HG03558 (cell line): ENCODE measurements around the gene PPOX.
A peak's percentile ranks its signal among the peaks of the same experiment; 100 is the strongest.

Experiments used
- ATAC-seq: cut with Tn5 transposase; IDR thresholded peaks from one replicate; pipeline ENCODE4 v1.9.1; 2021; ENCODE audit warnings: moderate number of reproducible peaks; ENCODE audit not compliant: unreplicated experiment; ENCODE audit errors: extremely low read depth

The PPOX gene

DNA sequence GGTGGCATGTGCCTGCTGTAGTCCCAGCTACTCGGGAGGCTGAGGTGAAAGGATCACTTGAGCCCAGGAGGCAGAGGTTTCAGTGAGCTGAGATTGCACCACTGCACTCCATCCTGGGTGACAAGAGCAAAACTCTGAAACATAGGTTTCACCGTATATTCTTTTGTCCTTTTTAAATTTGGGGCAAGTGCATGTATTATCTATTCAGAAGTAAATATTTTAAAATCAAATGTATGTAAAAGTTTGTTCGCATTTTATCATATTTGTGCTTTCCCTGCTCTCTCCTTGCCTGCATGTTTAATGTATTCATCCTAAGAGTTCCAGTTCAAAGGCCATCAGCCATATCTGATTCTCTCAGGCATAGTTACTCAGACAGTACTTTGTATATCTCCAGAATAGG, 20.4 kb upstream of the PPOX start:
- no peak for ATAC-seq

DNA sequence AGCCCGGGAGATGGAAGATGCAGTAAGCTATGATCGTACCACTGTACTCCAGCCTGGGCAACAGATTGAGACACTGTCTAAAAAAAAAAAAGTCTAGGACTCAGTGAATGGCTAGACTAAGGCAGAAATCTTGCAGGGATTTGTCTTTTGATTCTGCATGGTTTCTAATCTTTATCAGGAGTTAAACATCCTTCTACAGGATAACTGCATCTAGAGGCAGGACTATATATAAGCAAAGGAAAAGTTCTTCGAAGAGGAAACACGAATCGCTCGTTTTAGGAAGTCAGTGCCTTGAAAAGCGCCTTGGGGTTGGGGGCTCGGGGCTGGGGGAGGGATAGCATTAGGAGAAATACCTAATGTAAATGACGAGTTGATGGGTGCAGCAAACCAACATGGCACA, 13.1 kb upstream of the PPOX start:
- no peak for ATAC-seq

DNA sequence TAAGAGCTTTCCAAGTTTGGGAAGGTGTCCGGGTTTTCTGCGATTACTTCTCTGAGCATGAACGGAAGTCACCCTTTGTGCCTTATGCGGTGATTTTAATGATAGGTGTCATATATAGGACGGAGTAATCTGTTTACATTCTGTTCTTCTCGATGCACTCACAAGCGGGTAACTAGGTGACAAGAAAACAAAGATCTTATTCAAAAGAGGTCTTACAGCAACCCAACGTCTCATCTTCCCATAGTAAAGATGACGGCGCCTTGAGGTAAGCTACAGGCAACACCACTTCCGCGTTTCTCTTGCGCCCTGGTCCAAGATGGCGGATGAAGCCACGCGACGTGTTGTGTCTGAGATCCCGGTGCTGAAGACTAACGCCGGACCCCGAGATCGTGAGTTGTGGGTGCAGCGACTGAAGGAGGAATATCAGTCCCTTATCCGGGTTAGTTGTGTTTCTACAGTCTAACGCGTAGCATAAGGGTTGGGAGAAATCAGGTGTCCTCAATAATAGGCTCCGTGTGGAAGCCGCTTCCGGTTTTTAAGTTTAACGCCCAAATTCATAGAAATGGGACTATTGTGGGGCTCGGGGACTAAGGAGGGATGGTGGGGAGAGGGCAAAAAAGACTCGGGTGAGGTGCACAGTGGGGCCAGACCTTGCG, 12.4 kb upstream of the PPOX start, which contains the start of gene UFC1:
Gene UFC1 (plus strand): TSS at position 297 of the 656 bp plus-strand sequence. CDS start 20 bp downstream, at position 317.
- ATAC-seq = peak; percentile 77

DNA sequence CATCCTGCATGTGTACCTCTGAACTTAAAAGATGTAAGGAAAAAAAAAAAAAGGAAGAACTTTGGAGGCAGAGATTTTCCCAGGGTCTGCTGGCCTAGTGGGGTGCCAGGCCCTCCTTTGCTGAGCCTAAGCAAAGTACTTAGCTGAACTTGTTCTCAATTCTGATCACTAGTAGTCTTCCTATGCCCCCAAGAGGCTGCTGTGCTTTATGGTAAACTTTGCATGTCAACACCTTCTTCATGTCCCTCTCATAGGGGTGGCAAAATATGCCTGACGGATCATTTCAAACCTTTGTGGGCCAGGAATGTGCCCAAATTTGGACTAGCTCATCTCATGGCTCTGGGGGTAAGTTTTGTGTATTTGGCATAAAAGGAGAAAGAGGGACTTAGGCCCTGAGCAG, 8.4 kb upstream of the PPOX start:
- no peak for ATAC-seq

DNA sequence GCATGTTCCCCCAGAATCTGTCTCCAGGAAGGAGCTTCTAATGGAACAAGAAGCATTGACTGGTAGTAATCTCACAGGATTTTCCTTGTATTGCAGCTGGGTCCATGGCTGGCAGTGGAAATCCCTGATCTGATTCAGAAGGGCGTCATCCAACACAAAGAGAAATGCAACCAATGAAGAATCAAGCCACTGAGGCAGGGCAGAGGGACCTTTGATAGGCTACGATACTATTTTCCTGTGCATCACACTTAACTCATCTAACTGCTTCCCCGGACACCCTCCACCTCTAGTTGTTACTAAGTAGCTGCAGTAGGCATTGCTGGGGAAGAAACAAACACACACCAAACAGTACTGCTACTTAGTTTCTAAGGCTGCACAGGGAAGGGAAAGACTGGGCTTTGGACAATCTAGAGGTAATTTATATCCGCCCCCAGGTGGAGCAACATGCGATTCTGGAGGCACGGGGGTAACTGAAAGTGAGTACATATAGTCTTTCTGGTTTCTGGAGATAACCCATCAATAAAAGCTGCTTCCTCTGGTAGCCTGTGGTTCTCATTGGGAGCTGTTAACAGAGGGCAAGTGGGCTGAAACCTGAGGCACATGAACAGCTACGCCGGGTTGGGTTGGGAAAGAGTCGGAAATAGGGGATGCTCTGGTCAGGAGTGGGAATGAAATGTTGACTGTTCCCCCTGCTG, 7.8 kb upstream of the PPOX start:
- ATAC-seq = no peak

DNA sequence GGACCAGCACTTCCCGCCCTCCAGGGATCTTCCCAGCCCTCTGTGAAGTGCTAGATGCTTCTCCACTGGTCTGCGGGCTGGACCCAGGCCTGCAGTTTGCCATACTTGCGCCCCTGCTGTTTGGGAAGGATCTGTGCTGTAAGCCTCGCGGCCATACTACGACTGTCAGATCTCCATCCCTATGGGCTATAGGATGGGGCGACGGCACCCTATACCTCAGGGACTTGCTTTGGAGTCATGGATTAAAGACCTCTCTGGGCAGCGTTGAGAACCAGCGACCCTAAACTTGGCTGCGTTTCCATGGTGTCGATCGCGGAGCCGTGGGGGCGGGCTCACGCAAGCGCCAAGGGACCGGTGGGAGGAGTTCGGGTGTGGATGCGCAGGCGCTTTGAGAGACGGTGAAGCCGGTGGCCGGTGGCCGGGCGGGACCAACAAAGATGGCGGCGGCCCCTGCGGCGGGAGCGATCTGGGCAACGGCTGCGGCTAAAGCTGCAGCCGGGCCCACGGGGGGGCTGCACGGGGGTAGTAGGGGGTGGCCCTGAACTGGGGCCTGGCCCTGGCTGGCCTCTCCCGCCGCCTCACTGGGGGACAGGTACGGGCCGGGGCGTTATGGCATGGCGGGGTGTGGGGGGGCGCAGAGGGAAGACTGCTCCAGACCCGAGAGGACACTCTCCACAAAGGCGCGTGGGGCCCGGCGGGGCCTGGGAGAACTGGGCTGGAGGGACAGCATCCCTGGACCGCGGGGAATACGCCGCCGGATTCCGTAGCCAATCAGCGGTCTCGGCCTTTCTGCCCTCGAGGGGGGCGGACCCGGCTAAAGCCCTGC, 6.9 kb upstream of the PPOX start, which contains the start of gene USP21:
Gene USP21 (plus strand): TSS at position 414 of the 826 bp plus-strand sequence. CDS start 1,141 bp downstream, outside the sequence.
- peak; percentile 51 for ATAC-seq

DNA sequence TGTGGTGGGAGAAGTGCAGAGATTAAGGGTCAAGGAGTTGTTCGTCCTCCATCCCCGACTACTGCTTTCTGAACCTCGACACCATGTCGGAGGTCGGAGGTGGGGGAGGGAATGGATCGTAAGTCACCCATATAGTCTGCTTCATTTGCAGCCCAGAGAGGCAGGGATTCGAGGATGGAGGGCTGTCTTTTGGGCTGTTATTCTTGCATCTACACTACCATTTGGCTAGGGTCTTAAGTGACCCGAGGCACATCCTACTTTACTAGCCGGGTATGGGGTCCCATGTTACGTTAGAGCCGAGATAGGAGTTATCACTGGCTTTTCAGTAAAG, 6.3 kb upstream of the PPOX start:
- no peak for ATAC-seq

DNA sequence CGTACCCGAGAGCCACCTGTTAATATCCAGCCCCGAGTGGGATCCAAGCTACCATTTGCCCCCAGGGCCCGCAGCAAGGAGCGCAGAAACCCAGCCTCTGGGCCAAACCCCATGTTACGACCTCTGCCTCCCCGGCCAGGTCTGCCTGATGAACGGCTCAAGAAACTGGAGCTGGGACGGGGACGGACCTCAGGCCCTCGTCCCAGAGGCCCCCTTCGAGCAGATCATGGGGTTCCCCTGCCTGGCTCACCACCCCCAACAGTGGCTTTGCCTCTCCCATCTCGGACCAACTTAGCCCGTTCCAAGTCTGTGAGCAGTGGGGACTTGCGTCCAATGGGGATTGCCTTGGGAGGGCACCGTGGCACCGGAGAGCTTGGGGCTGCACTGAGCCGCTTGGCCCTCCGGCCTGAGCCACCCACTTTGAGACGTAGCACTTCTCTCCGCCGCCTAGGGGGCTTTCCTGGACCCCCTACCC, 5.5 kb upstream of the PPOX start:
- ATAC-seq = no peak

DNA sequence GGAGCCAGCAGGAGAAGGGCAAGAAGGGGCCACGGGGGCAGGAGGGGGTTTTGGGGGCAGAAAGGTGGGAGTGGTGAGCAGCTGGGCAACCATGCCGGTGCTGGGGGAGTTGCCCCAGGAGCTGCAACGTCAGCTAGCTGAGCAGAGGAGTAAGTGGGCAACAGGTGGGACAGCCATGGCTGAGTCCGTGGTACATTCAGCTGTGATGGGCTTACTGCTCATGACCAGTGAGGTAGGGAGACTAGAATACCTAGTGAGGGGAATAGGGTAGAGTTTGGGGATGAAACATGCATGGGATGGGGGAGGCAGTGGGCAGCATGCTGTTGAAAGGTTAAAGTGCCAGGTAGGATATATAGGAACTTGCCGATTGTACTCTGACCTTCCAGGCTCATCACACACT, 4.6 kb upstream of the PPOX start:
- ATAC-seq = no peak

DNA sequence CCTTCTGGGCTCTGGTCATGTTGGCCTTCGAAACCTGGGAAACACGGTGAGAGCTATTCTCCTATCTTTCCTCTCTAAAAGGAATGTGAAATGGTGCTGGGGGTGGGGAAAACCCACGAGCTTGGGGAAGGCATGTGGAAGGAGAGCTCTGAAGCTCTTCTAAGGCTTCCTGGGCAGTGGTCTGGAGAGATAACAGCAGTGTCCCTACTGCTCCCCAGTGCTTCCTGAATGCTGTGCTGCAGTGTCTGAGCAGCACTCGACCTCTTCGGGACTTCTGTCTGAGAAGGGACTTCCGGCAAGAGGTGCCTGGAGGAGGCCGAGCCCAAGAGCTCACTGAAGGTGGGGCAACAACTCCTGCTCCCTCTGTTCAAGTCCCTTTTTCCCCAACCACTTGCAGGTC, 4.2 kb upstream of the PPOX start:
- no peak for ATAC-seq

DNA sequence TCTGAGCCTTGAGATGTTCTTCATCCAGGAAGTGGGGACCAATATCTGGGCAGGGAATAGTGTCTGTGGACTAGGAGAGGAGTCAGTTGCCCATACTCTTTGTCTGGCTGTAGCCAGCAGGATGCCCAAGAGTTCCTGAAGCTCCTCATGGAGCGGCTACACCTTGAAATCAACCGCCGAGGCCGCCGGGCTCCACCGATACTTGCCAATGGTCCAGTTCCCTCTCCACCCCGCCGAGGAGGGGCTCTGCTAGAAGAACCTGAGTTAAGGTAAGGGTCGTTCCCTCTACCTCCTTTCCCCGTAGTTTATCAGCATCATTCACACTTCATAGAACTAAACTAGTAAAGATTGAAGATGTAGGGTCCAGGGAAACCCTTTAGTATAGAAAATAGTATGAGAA, 3.4 kb upstream of the PPOX start:
- ATAC-seq = no peak

DNA sequence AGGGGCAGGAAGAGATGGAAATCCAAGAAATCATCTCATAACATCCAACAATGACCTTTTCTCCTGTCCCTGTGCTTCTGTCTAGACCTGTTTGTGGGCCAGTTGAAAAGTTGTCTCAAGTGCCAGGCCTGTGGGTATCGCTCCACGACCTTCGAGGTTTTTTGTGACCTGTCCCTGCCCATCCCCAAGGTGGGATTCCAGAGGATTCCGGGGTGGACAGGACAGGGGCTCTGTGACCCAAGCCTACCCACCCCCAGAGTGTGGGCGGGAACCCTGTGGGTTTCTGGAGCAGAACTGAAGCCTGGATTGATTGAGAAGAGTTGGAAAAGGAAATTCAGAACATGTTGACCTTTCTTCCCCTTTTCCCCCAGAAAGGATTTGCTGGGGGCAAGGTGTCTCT, 2.4 kb upstream of the PPOX start:
- no peak for ATAC-seq

DNA sequence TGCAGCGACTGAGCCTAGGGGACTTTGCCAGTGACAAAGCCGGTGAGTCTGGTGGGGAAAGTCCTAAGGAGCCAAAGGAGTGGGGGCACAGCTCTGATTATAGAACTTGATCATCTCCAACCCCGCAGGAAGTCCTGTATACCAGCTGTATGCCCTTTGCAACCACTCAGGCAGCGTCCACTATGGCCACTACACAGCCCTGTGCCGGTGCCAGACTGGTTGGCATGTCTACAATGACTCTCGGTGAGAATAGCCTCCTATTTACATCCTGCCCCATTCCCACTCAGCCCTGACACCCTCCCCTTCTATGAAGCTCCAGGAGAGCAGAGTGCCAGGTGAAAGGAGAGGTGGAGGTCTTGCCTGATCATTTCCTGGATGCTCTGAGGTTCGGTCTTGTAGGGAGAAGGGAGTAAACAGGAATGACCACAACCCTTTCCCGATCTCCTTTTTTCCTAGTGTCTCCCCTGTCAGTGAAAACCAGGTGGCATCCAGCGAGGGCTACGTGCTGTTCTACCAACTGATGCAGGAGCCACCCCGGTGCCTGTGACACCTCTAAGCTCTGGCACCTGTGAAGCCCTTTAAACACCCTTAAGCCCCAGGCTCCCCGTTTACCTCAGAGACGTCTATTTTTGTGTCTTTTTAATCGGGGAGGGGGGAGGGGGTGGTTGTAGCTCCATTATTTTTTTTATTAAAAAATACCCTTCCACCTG, 1.2 kb upstream of the PPOX start:
- no peak for ATAC-seq

DNA sequence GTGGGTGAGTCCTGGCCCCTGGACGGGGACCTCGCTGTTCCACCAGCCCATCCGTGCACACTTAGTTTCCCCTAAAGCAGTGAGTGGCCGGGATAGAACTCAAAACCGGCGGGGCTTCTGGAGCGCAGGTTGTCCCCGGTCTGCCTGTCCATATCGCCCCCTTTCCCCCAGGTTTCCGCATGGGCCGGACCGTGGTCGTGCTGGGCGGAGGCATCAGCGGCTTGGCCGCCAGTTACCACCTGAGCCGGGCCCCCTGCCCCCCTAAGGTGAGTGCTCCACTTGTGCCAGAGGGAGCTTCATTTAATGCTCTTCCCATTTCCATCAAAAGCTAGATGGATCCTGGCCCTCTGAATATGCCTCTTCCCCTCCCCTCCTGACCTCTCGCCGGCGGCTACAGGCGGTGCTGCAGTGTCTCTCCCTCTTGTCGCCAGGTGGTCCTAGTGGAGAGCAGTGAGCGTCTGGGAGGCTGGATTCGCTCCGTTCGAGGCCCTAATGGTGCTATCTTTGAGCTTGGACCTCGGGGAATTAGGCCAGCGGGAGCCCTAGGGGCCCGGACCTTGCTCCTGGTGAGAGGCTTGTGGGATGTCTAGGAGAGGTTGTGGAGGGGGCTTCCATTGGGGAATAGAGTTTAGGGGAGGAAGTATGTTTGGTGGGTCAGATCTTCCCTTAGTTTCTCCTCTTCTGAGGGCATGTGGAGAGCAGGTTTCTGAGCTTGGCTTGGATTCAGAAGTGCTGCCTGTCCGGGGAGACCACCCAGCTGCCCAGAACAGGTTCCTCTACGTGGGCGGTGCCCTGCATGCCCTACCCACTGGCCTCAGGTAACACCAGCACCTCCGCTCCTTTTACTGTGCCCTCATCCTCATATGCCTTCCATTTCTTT, 683 bp downstream of the PPOX start:
- no peak for ATAC-seq

DNA sequence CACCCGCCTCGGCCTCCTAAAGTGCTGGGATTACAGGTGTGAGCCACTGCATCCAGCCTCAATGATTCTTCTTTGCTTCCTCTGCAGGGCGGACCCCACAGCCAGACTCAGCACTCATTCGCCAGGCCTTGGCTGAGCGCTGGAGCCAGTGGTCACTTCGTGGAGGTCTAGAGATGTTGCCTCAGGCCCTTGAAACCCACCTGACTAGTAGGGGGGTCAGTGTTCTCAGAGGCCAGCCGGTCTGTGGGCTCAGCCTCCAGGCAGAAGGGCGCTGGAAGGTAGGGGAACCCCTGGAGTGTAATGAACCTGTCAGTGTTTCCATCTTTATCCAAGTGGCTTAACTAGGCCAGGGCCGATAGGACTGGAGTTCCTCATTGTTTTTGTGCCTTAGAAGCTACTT, 2.7 kb downstream of the PPOX start:
- ATAC-seq = no peak

DNA sequence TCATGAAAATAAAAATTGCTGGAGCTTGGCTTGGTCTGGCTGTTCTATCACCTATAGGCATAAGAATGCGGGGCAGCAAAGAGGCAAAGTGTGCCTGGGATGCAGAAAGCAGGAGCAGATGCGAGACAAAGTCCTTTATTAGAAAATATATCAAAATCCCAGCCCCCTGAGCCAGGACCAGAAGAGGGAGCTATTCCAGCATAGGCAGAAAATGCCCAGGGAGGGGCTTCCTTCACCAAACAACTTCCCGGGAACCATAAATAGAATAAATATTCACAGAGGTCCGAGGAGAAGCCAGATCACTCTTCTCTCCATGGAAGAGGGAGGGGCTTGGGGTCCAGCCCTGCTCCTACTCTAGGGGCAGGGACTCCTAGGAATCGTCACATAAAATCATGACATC, 5.0 kb downstream of the PPOX start:
- ATAC-seq = no peak

DNA sequence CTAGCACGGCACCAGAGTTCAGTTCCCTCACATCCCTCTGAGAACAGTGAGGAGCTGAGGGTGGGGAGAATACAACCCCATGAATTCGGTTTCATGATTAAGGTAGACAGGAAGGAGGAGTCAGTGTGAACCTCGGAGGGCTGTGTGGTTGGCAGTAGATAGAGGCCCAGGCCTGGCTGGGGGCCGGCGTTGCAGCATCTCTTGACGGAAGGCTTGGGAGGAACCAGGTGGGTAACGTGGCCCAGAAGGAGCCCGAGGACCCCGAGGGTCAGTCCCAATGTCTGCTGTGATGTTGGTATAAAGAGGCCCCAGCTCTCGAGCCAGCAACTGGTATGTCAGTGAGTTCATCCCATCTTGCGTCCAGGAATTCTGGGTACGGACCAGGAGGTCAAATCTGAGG, 5.5 kb downstream of the PPOX start:
- no peak for ATAC-seq

DNA sequence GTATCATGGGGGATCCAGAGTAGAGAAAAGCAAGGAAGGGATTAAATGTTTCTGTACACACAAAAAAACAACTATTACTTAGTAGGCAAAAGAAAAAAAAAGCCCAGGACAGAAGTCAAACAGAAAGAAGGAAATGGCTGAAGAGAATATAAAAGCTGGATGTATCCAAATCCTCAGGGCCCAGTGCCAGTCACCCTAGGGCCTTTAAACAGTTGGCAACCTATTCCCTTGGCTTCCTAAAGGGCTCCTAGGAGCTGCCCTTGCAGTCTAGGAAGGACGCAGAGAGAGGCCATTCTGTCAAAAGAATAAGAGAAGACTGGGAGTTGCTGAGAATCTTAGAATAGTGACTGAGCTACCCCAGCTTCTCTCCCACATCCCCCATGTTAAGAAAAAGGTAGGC, 6.1 kb downstream of the PPOX start:
- no peak for ATAC-seq

DNA sequence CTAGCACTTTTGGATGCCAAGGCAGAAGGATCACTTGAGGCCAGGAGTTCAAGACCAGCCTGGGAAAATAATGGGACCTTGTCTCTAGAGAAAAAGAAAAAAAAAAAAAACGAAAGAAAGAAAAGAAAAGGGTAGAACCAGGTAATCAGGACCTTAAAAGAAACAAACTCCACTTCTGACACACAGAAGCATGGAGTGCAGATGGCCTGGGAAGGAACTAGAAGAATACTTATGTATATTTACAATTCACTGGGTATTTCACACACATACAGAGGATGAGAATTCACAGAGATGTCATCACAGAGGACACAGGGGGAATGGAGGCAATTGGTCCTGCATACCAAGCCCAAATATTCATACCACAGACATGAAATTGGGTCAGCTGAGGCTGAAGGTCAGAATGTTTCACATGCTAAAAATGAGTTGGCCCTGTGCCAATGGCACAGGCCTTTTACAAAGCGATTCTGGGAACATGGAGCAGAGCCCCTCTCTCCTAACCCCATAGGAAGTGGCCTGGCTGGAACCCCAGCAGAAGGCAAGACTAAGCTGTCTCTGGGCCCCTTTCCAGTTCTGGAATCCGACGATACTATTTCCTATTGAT, 6.7 kb downstream of the PPOX start:
- no peak for ATAC-seq
